22Rv1 (cell line): ENCODE results near the gene SELENOV.
A peak's percentile ranks its signal among the peaks of the same experiment; 100 is the strongest.

Experiments used
- H3K27ac ChIP-seq: fragments of 450-650 bp; 2 replicates; pipeline ENCODE4 v1.5.1; 2017
- ZFX ChIP-seq: fragments of 450-650 bp; IDR thresholded peaks from 2 replicates; pipeline ENCODE4 v1.6.1; 2017; ENCODE audit warnings: antibody characterized with exemption, borderline replicate concordance
- TF ChIP-seq, protein P1 (sequence below): fragments of 450-650 bp; IDR thresholded peaks from 2 replicates; pipeline ENCODE4 v1.5.1; 2017; ENCODE audit warnings: mild to moderate bottlenecking

The SELENOV gene

DNA sequence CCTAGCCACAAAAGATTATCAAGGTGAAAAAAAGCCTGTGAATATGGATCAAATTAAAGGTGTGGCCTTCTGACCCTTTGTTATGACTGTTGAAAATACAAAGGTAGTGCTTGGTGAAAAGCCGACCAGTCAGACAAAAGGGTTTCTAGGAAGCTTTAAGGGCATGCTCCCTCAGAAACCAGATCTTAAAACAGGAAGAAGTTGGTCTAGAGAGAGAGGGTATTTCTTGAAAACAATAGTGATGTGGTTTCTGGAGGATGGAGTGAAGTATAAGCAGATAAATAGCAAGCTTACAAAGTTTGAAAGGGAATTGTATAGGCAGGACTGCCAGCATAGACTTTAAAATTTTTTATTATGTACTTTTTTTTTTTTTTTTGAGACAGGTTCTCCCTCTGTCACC lies 30.0 kb downstream of the SELENOV start:
- TF ChIP-seq, protein P1, sequence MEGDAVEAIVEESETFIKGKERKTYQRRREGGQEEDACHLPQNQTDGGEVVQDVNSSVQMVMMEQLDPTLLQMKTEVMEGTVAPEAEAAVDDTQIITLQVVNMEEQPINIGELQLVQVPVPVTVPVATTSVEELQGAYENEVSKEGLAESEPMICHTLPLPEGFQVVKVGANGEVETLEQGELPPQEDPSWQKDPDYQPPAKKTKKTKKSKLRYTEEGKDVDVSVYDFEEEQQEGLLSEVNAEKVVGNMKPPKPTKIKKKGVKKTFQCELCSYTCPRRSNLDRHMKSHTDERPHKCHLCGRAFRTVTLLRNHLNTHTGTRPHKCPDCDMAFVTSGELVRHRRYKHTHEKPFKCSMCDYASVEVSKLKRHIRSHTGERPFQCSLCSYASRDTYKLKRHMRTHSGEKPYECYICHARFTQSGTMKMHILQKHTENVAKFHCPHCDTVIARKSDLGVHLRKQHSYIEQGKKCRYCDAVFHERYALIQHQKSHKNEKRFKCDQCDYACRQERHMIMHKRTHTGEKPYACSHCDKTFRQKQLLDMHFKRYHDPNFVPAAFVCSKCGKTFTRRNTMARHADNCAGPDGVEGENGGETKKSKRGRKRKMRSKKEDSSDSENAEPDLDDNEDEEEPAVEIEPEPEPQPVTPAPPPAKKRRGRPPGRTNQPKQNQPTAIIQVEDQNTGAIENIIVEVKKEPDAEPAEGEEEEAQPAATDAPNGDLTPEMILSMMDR: no peak
- TF ChIP-seq ZFX: no peak
- H3K27ac ChIP-seq: no peak overlapping the region

DNA sequence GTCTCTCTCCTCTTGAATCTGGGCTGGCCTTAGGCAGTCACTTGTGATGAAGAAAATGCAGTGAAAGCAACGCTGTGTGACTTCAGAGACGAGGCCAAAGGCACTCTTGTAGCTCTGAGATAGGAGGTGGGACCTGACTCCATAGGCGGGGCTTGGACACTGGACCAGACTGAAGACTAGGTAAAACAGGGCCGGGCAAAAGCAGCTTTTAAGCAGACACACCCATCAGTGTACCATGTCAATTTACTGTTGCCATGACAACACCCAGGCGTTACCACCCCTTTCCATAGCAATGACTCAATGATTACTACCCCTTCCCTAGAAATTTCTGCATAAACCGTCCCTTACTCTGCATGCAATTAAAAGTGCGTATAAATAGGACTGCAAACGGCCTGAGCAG lies 31.7 kb downstream of the SELENOV start:
- TF ChIP-seq ZFX: no peak
- TF ChIP-seq, protein P1: no peak
- H3K27ac ChIP-seq: no peak overlapping the region

DNA sequence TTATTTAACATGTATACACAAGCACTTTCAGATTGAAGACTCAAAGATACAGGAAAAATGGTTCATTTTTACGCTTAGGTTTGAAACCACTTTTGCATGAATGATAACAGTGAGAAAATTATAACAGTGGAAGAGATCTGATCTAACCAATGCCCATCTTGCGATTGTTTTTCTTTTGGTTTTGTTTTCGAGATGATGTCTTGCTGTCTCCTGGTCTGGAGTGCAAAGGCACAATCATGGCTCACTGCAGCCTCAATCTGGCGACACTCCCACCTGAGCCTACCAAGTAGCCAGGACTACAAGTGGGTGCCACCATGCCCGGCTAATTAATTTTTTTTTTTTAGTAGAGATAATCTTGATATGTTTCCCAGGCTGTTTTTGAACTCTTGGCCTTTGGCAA lies 35.3 kb downstream of the SELENOV start:
- no peak overlapping the region for H3K27ac ChIP-seq
- TF ChIP-seq, protein P1: no peak
- TF ChIP-seq ZFX: no peak

DNA sequence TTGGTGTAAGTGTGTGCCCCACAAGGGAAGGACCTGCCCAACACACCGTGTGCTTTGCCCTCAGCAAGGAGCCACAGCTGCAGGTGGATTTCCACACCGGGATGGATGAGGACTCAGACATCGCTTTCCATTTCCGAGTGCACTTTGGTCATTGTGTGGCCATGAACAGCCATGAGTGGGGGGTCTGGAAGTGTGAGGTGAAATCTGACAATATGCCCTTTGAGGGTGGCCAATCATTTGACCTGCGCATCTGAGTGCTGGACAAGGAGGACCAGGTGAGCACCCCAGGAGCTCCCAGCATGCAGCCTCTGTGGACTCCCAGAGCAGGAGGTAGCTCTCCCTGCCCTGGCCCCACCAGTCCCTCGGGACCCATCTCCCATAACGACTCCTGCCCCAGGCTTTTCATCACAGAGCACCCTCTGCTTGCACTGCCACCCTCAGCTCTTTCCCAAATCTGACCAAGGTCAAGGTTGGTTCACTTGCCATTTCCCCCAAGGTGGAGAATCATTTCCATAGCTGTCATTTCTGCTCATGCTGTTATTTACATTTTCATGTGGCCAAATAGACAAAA lies 38.2 kb downstream of the SELENOV start:
- no peak overlapping the region for H3K27ac ChIP-seq
- TF ChIP-seq, protein P1: no peak
- no peak for TF ChIP-seq ZFX

DNA sequence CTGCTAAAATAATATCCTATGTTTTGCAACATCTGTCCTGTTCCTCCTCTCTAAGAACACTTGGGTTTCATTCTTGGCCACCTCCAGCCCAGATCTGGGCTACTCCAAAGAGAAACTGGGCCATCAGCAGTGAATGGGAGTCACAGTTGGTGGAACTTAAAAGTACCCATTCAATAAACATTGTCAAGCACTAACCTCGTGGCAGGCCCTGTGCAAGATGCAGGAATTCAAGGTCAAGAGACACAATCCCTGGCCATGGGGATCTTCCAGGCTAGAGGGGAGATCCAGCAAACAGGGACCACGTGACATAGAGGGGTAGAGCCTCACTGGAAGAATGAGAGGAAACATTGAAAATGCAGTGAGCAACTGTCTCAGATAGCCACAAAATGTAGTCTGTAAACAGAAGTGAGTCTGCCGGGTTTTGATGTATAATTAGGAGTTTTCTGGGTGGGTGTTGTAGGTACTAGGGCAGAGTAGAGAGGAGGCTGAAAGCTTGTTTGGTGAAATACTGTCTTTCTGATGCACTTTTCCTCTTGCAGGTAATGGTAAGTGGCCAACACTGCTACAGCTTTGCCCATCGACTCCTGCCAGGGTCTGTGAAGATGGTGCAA lies 39.9 kb downstream of the SELENOV start:
- no peak overlapping the region for H3K27ac ChIP-seq
- TF ChIP-seq ZFX: no peak
- TF ChIP-seq, protein P1: no peak

DNA sequence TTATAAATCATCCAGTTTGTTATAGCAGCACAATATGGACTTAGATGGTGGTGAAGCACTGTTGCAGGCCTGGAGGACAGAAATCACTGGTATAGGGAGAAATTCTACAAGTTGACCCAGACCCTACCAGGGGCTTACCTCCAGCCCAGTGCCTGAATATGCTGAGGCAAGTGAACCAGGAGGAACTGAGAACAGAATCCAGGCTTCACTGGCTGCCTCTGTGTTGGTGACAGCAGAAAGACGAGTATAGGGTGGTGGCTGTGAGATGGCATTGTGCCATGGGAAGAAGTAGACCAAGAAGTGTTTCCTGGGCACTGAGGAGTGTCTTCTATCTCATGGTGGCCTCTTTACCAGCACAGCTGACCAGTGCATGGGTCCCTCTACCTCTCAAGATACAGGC lies 40.9 kb downstream of the SELENOV start:
- TF ChIP-seq, protein P1: no peak
- TF ChIP-seq ZFX: no peak
- no peak overlapping the region for H3K27ac ChIP-seq

DNA sequence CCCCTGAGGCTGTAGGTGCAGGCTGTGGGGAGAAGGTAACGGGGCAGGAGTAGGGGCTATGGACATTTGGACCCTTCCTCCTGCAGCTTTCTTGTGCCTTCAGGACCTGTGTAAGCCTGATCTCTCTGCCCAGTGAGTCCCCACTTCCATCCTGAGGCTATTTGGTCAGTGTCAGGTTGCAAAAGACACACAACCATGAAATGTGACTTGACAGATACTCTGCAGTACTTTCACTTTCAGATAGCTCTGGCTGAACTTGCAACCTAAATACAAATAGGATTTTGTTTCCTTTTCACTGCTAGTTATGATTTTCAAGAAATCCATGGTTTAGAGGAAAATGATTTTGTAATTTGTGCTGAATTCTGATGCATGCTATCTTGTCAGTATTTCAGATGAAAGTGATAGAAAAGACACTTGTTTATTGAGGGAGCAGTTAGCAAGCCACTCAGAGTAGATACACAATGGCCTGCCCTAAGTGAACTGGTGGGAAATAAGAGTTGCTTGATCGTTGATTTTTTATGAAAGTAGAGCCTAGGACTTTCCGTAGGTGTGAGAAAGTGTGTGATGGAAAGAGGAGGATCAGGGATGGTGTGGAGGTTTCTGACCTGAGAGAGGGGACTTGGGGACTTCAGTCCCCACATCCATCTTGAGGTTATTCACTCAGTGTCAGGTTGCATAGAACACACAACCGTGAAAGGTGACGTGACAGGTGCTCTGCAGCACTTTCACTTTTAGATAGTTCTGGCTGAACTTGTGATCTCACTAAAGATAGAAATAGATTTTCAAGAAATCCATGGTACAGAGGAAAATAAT lies 43.1 kb downstream of the SELENOV start:
- TF ChIP-seq, protein P1: no peak
- TF ChIP-seq ZFX: no peak

More for the DNA sequence above, 43.1 kb downstream of the SELENOV start:
- peak overlapping the region; percentile 67 for H3K27ac ChIP-seq
